Measurements from ENCODE around the gene STAT6. TPM values are rescaled to one million over a fixed set of nuclear protein-coding genes. Genes with fewer than 3 reads are reported as not detected.
"Not testable (repeated sequence)": the region's sequence is repeated elsewhere in the genome, so short reads cannot be mapped to it uniquely, and the experiment has no call there.

STAT6 gene
- total RNA-seq, 1 experiment from 2014 or later: 64.9 TPM

GRCh38 chr12:57066245-57066644, 44.9 kb downstream of the STAT6 start:
- DNase-seq (ENCODE audit: low spot score): no peak
- in situ Hi-C loops (cut with HindIII; ENCODE audit: low sequenced_read_pairs): no loop called here

- DNase-seq (ENCODE audit: low spot score): no peak
- in situ Hi-C loops (cut with HindIII; ENCODE audit: low sequenced_read_pairs): no loop called here
Measured at GRCh38 chr12:57063991-57064685, 47.0 kb downstream of the STAT6 start.

GRCh38 chr12:57058454-57058853, 52.7 kb downstream of the STAT6 start:
- DNase-seq (ENCODE audit: low spot score): no peak
- in situ Hi-C loops (cut with HindIII; ENCODE audit: low sequenced_read_pairs): no loop called here

GRCh38 chr12:57057067-57057751, 54.0 kb downstream of the STAT6 start:
- no peak for DNase-seq (ENCODE audit: low spot score)
- in situ Hi-C loops (cut with HindIII; ENCODE audit: low sequenced_read_pairs): no loop called here

GRCh38 chr12:57055824-57056223, 55.3 kb downstream of the STAT6 start:
- no peak for DNase-seq (ENCODE audit: low spot score)
- in situ Hi-C loops (cut with HindIII; ENCODE audit: low sequenced_read_pairs): no loop called here

GRCh38 chr12:57053901-57054300, 57.3 kb downstream of the STAT6 start:
- in situ Hi-C loops (cut with HindIII; ENCODE audit: low sequenced_read_pairs); DNase-seq (ENCODE audit: low spot score): not testable (repeated sequence)

GRCh38 chr12:57053146-57053545, 58.0 kb downstream of the STAT6 start:
- DNase-seq (ENCODE audit: low spot score); in situ Hi-C loops (cut with HindIII; ENCODE audit: low sequenced_read_pairs): not testable (repeated sequence)

- no peak for DNase-seq (ENCODE audit: low spot score)
- in situ Hi-C loops (cut with HindIII; ENCODE audit: low sequenced_read_pairs): no loop called here
Measured at GRCh38 chr12:57051011-57051410, 60.2 kb downstream of the STAT6 start.

- in situ Hi-C loops (cut with HindIII; ENCODE audit: low sequenced_read_pairs): no loop called here
- no peak for DNase-seq (ENCODE audit: low spot score)
Measured at GRCh38 chr12:57049890-57050289, 61.3 kb downstream of the STAT6 start, which contains the start of gene MYO1A. MYO1A (minus strand) TSS chr12:57050129; CDS start chr12:57048323, 1,806 bp downstream.

GRCh38 chr12:57049119-57049446, 62.1 kb downstream of the STAT6 start:
- in situ Hi-C loops (cut with HindIII; ENCODE audit: low sequenced_read_pairs): no loop called here
- no peak for DNase-seq (ENCODE audit: low spot score)

- DNase-seq (ENCODE audit: low spot score): no peak
- in situ Hi-C loops (cut with HindIII; ENCODE audit: low sequenced_read_pairs): no loop called here
Measured at GRCh38 chr12:57048423-57049118, 62.6 kb downstream of the STAT6 start.

GRCh38 chr12:57047981-57048380, 63.2 kb downstream of the STAT6 start:
- in situ Hi-C loops (cut with HindIII; ENCODE audit: low sequenced_read_pairs): no loop called here

GRCh38 chr12:57046947-57047890, 63.9 kb downstream of the STAT6 start:
- in situ Hi-C loops (cut with HindIII; ENCODE audit: low sequenced_read_pairs): no loop called here
- no peak for DNase-seq (ENCODE audit: low spot score)

More at GRCh38 chr12:57047981-57048380, 63.2 kb downstream of the STAT6 start:
- no peak for DNase-seq (ENCODE audit: low spot score)

- DNase-seq (ENCODE audit: low spot score): no peak
- in situ Hi-C loops (cut with HindIII; ENCODE audit: low sequenced_read_pairs): no loop called here
Measured at GRCh38 chr12:57046086-57046791, 64.9 kb downstream of the STAT6 start.

Other genes with a start within 250 kb of the STAT6 start
- gene SDR9C7, start 177.0 kb downstream of the STAT6 start, total RNA-seq (2014; rRNA removed; shearing (Covaris generic)): not detected in 2 replicates
- gene RDH16, start 153.8 kb downstream of the STAT6 start, total RNA-seq (2014; rRNA removed; shearing (Covaris generic)): not detected in 2 replicates
- 5.3 and 9.1 TPM in 2 replicates for gene ZBTB39, start 104.8 kb downstream of the STAT6 start, total RNA-seq (2014; rRNA removed; shearing (Covaris generic))
- gene TAC3, start 94.8 kb downstream of the STAT6 start, total RNA-seq (2014; rRNA removed; shearing (Covaris generic)): 0.85 TPM in 1 of 2 replicates, not detected in the other
- 1.6 TPM in 1 of 2 replicates, not detected in the other for gene MYO1A, start 61.2 kb downstream of the STAT6 start, total RNA-seq (2014; rRNA removed; shearing (Covaris generic))
- 17.4 and 23.9 TPM in 2 replicates for gene NEMP1, start 32.6 kb downstream of the STAT6 start, total RNA-seq (2014; rRNA removed; shearing (Covaris generic))
- gene NAB2, start 22.2 kb downstream of the STAT6 start, total RNA-seq (2014; rRNA removed; shearing (Covaris generic)): 44.2 TPM in 2 replicates
- gene LRP1, start 17.1 kb upstream of the STAT6 start, total RNA-seq (2014; rRNA removed; shearing (Covaris generic)): 19.3 and 25.1 TPM in 2 replicates
- gene LRP1-AS, start 36.3 kb upstream of the STAT6 start, total RNA-seq (2014; rRNA removed; shearing (Covaris generic)): not detected in 2 replicates
- gene NXPH4, start 105.4 kb upstream of the STAT6 start, total RNA-seq (2014; rRNA removed; shearing (Covaris generic)): 0.49 TPM in 1 of 2 replicates, not detected in the other
- 160 and 174 TPM in 2 replicates for gene SHMT2, start 118.3 kb upstream of the STAT6 start, total RNA-seq (2014; rRNA removed; shearing (Covaris generic))
- 0.14 TPM in 1 of 2 replicates, not detected in the other for gene STAC3, start 139.8 kb upstream of the STAT6 start, total RNA-seq (2014; rRNA removed; shearing (Covaris generic))